ENCODE results near the gene CLIC5. TPM values are rescaled to one million over a fixed set of nuclear protein-coding genes. Genes with fewer than 3 reads are reported as not detected.

Gene CLIC5
- total RNA-seq, 1 donor, result not detected

DNA sequence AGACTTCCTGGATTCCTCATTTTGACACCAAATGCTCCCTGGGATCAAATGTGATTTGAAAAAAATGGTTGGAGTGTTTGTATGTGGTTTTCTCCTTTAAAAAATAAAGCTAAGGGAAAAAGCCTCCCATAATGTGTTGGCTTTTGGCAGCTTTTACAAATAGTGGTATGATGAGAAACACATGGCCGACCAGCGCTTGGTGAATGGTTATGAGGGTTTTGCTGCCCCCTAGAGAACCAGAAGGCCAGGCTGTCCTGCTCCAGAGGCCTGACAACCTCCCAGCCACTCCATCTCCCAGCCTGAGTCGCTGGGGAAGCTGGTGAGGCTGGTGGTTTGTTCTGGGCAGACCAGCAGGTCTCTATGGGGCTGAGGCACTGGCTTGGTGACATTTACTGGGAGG is 69.3 kb downstream of the CLIC5 start:
- no peak overlapping the region for H3K4me3 ChIP-seq (ENCODE audit: low read depth, low read length)
- TF ChIP-seq, protein P1, sequence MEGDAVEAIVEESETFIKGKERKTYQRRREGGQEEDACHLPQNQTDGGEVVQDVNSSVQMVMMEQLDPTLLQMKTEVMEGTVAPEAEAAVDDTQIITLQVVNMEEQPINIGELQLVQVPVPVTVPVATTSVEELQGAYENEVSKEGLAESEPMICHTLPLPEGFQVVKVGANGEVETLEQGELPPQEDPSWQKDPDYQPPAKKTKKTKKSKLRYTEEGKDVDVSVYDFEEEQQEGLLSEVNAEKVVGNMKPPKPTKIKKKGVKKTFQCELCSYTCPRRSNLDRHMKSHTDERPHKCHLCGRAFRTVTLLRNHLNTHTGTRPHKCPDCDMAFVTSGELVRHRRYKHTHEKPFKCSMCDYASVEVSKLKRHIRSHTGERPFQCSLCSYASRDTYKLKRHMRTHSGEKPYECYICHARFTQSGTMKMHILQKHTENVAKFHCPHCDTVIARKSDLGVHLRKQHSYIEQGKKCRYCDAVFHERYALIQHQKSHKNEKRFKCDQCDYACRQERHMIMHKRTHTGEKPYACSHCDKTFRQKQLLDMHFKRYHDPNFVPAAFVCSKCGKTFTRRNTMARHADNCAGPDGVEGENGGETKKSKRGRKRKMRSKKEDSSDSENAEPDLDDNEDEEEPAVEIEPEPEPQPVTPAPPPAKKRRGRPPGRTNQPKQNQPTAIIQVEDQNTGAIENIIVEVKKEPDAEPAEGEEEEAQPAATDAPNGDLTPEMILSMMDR (IDR thresholded peaks at IDR 0.05; ENCODE audit: insufficient read depth, low read depth, low read length), result peak; percentile 72
- DNase-seq (ENCODE audit: low read depth), result peak; percentile 91

DNA sequence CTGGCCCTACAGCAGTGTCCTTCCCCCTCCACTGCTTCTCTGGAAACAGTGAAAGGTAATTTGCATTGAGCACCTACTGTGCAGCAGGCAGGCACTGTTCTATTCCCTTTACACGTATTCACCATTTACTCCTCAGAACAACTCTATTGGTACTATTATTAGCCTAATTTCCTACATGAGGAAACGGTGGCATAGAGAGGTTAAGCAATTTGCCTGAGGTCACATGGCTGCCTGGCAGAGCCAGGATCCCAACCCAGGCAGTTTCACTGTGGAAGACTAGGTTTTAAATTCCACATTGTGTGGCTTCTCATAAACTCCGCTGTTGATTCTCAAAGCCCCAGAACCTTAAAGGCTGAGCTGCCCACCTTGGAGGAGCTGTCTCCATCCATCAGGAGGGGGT is 72.7 kb downstream of the CLIC5 start:
- no peak for DNase-seq (ENCODE audit: low read depth)
- no peak overlapping the region for H3K4me3 ChIP-seq (ENCODE audit: low read depth, low read length)
- TF ChIP-seq, protein P1 (IDR thresholded peaks at IDR 0.05; ENCODE audit: insufficient read depth, low read depth, low read length), result no peak

DNA sequence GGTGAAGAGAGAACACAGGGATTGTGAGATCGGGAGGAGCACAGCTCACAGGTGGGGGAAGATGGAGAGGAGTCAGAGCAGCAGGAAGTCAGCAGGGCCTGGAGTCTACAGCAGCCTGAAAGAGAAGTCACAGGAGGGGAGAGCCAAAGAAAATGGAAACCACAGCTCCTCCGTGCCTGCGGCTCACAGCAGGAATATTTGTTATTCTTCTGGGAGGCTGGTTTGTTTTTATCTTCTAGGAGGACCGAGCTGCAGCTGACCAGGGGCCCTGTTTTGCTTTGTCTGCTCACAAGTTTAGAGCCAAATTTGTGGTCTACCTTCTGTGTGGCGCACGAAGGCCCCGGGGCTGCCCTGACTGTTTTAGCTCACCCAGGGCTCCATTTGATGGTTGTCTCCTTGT is 81.8 kb downstream of the CLIC5 start:
- DNase-seq (ENCODE audit: low read depth), result no peak
- H3K4me3 ChIP-seq (ENCODE audit: low read depth, low read length), result no peak overlapping the region

DNA sequence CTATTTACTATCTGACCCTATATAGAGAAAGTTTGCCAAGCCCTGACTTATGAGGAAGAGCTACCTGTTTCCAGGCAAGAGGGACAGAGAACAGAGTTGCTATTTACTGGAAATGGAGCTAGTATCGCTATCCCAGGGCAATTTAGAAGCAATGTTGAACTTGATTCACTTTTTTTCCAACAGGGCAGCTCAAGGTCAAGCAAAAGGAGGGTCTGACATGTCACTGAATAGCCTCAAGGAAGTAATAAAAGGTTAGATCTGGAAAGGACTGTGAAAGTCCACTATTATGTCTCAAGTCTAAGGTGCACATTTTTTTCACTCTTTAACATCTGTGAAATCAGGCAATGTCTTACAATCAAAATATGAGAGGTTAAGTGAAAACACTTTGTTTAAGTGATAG is 84.4 kb downstream of the CLIC5 start:
- H3K4me3 ChIP-seq (ENCODE audit: low read depth, low read length), result no peak overlapping the region
- TF ChIP-seq, protein P1 (IDR thresholded peaks at IDR 0.05; ENCODE audit: insufficient read depth, low read depth, low read length), result no peak
- DNase-seq (ENCODE audit: low read depth), result no peak

More for the DNA sequence above, 81.8 kb downstream of the CLIC5 start:
- TF ChIP-seq, protein P1 (IDR thresholded peaks at IDR 0.05; ENCODE audit: insufficient read depth, low read depth, low read length), result no peak

DNA sequence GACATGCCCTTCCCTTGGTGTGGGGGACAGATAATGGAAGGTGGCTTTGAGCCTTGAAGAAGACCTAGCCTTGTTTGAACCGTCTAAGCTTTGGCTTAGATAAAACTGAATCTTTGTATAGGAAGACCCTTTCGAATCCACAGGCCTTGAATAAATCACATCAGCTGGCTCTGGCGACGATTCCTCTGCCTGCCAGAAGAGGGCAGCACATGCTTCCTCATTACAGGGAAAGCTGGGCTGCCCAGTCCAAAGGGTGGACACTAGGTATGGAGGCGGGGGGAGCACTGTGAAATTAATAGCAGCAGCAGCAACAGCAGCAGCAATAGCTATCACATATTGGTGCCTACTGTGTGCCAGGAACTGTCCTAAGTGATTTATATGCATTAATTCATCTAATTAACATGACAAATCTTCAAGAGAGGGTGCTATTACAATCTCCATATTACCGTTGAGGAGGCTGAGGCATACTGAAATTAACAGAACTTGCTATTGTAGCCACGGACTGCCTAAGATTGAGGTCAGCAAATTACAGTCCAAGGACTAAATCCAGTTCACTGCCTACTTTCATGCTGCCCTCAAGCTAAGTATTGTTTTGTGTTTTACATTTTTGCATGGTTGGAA is 85.1 kb downstream of the CLIC5 start:
- no peak overlapping the region for H3K4me3 ChIP-seq (ENCODE audit: low read depth, low read length)
- TF ChIP-seq, protein P1 (IDR thresholded peaks at IDR 0.05; ENCODE audit: insufficient read depth, low read depth, low read length), result peak; percentile 97

DNA sequence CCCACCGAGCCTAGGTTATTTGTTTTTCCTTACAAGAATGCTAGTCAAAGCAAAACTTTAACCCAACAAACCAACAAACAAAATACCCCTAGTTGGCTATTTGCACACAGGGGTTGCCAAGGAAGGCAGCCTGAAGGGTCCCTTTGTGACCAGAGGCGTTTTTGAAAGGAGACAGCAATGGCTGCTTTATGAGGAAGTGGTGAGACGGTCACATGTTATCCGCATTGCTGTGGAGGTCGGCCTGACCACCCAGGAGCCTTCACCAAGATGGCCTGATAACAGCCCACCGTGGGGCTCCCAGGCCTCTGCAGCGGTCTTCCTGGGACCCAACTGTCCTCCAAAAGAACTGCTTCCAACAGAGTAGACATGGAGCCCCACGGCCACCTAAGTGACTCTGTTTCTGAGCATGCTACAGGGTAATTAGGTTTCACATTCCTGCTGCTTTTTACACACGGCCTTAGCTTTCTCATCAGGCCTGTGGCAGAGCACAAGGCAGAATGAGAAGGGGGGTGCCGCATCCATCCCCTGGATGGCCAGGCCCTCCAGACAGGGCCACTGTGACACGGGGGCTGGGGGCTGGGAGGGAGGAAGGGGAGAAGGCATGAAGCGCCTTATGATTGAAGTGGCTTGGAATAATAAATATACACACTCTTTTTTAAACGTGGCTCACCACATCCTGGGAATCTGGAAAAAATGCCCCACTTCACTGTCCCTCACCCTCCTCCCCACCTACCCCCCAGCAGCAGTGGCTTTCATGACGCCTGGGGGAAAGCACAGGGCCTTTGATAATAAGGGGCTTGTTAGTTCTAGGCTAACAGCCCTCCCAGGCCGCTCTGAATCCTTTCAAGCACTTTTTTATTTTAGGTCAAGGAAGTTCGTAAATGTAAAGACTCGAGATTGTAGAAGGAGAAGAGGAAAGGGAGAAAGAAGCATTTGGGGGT is 86.0 kb downstream of the CLIC5 start:
- no peak for DNase-seq (ENCODE audit: low read depth)
- TF ChIP-seq, protein P1 (IDR thresholded peaks at IDR 0.05; ENCODE audit: insufficient read depth, low read depth, low read length), result no peak

More for the DNA sequence above, 85.1 kb downstream of the CLIC5 start:
- peak; percentile 68 for DNase-seq (ENCODE audit: low read depth)

More for the DNA sequence above, 86.0 kb downstream of the CLIC5 start:
- H3K4me3 ChIP-seq (ENCODE audit: low read depth, low read length), result no peak overlapping the region
